IPS-NIHi7 (cell line): ENCODE data around the gene SGCE.
"Not testable (repeated sequence)": the region's sequence is repeated elsewhere in the genome, so short reads cannot be mapped to it uniquely, and the experiment has no call there.

ENCODE experiments used
- DNase-seq: peaks from one replicate; pipeline ENCODE4 v3.0.0; 2012; ENCODE audit warnings: mixed read lengths; ENCODE audit errors: extremely low spot score

SGCE gene

GRCh38 chr7:94655848-94656657, at the start of gene SGCE:
Gene SGCE, minus strand, starts transcription at chr7:94656133. Its CDS starts 35 bp downstream, at chr7:94656098.
- peak; percentile 73 for DNase-seq

GRCh38 chr7:94705155-94706021, 49.5 kb upstream of the SGCE start:
- DNase-seq, result not testable (repeated sequence)

- peak; percentile 30 for DNase-seq
Measured at GRCh38 chr7:94701555-94701973, 45.6 kb upstream of the SGCE start.

- no peak for DNase-seq
Measured at GRCh38 chr7:94700926-94701554, 45.1 kb upstream of the SGCE start.

- no peak for DNase-seq
Measured at GRCh38 chr7:94698275-94698674, 42.3 kb upstream of the SGCE start.

GRCh38 chr7:94697035-94697974, 41.4 kb upstream of the SGCE start:
- DNase-seq, result no peak

GRCh38 chr7:94687810-94688209, 31.9 kb upstream of the SGCE start:
- no peak for DNase-seq

- DNase-seq, result no peak
Measured at GRCh38 chr7:94687076-94687475, 31.1 kb upstream of the SGCE start.

- DNase-seq, result no peak
Measured at GRCh38 chr7:94683066-94683465, 27.1 kb upstream of the SGCE start.

GRCh38 chr7:94679358-94679757, 23.4 kb upstream of the SGCE start:
- DNase-seq, result no peak

- DNase-seq, result no peak
Measured at GRCh38 chr7:94676431-94676830, 20.5 kb upstream of the SGCE start.

GRCh38 chr7:94675356-94675755, 19.4 kb upstream of the SGCE start:
- DNase-seq, result no peak

GRCh38 chr7:94671444-94672235, 15.7 kb upstream of the SGCE start:
- no peak for DNase-seq

- DNase-seq, result no peak
Measured at GRCh38 chr7:94669773-94670495, 14.0 kb upstream of the SGCE start.

GRCh38 chr7:94666879-94667587, 11.1 kb upstream of the SGCE start:
- no peak for DNase-seq

- DNase-seq, result no peak
Measured at GRCh38 chr7:94665426-94665825, 9.5 kb upstream of the SGCE start.

GRCh38 chr7:94664023-94664422, 8.1 kb upstream of the SGCE start:
- no peak for DNase-seq

GRCh38 chr7:94662548-94662947, 6.6 kb upstream of the SGCE start:
- no peak for DNase-seq

GRCh38 chr7:94660006-94660405, 4.1 kb upstream of the SGCE start:
- DNase-seq, result no peak
